Stimulated activated CD8-positive, alpha-beta memory T cell treated with anti-CD3 and anti-CD28 coated beads, Interleukin-7, amount 100 ng/mL, for 24 hours (primary cell): ENCODE data around the gene TYR.
"Not testable (repeated sequence)": the region's sequence is repeated elsewhere in the genome, so short reads cannot be mapped to it uniquely, and the experiment has no call there.

ENCODE experiments used
- DNase-seq: peaks from one replicate; pipeline ENCODE4 v3.0.0-alpha.2; 2020; ENCODE audit warnings: low read depth

Gene TYR

DNA sequence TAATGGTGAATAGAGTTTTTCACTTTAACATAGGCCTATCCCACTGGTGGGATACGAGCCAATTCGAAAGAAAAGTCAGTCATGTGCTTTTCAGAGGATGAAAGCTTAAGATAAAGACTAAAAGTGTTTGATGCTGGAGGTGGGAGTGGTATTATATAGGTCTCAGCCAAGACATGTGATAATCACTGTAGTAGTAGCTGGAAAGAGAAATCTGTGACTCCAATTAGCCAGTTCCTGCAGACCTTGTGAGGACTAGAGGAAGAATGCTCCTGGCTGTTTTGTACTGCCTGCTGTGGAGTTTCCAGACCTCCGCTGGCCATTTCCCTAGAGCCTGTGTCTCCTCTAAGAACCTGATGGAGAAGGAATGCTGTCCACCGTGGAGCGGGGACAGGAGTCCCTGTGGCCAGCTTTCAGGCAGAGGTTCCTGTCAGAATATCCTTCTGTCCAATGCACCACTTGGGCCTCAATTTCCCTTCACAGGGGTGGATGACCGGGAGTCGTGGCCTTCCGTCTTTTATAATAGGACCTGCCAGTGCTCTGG lies at the start of gene TYR:
Gene TYR (plus strand): TSS at position 185 of the 541 bp plus-strand sequence. CDS start 79 bp downstream, at position 264.
- DNase-seq = no peak

- no peak for DNase-seq
These were observed 41.1 kb upstream of the TYR start for GRCh38 chr11:89136606-89137005.

DNA sequence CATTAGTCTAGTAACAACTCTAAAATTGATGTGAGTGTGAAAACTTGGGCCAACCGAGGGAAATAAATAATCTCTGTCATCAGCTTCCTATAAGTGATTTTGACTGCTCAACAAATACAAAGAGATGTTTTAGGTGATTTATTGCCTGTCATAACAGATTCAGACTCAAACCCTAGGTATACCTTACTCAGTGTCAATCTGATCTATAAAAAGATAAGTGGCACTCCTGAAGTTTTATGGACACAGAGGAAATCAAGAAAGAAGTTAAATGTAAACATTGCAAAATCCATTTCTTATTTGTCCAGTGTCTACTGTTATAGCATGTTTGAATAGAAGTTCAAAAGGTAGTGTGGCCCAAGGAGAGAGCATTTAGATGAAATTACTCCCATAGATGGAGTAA lies 30.4 kb upstream of the TYR start:
- DNase-seq = no peak

GRCh38 chr11:89159974-89160373 lies 17.7 kb upstream of the TYR start:
- DNase-seq = no peak

- no peak for DNase-seq
These were observed 15.7 kb upstream of the TYR start for GRCh38 chr11:89161949-89162348.

GRCh38 chr11:89163686-89164085 lies 14.0 kb upstream of the TYR start:
- DNase-seq = no peak

GRCh38 chr11:89168396-89168795 lies 9.3 kb upstream of the TYR start:
- no peak for DNase-seq

DNA sequence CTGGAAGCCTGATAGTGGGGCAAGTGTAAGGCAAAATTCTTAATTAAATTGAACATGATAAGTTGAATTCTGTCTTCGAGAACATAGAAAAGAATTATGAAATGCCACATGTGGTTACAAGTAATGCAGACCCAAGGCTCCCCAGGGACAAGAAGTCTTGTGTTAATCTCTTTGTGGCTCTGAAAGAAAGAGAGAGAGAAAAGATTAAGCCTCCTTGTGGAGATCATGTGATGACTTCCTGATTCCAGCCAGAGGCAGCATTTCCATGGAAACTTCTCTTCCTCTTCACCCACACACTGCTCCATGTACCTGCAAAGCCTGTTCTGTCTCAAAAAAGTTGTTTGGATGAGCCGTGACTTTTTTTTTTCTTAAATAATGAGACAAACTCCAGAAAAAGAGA lies 1.9 kb upstream of the TYR start:
- DNase-seq = no peak

DNA sequence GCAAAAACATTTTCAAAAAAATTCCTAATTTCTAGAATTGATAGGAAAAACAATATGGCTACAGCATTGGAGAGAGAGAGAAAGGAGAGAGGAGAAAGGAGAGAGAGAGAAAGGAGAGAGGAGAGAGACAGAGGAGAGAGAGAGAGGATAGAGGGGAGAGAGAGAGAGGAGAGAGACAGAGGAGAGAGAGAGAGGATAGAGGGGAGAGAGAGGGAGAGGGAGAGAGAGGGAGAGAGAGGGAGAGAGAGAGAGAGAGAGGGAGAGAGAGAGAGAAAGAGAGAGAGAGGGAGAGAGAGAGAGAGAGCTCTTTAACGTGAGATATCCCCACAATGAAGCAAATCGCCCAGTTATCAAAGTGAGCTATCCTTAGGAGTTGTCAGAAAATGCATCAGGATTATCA lies 737 bp upstream of the TYR start:
- DNase-seq = no peak

DNA sequence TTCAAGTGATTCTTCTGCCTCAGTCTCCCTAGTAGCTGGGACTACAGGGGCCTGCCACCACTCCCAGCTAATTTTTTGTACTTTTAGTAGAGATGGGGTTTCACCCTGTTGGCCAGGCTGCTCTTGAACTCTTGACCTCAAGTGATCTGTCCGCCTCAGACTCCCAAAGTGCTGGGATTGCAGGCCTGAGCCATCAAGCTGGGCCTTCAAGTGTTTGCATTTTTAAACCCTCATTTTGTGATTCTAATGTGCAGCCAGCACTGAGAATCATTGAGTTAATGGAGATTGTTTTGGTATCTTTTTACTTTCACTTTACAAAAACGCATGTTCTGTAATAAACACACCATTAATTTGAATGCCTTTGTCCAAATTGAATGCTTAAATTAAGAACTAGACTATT lies 3.4 kb downstream of the TYR start:
- no peak for DNase-seq

- no peak for DNase-seq
These were observed 5.3 kb downstream of the TYR start for GRCh38 chr11:89182773-89183518.

GRCh38 chr11:89184021-89184420 lies 6.3 kb downstream of the TYR start:
- no peak for DNase-seq

GRCh38 chr11:89189776-89190175 lies 12.1 kb downstream of the TYR start:
- no peak for DNase-seq

- no peak for DNase-seq
These were observed 23.5 kb downstream of the TYR start for GRCh38 chr11:89201138-89201537.

DNA sequence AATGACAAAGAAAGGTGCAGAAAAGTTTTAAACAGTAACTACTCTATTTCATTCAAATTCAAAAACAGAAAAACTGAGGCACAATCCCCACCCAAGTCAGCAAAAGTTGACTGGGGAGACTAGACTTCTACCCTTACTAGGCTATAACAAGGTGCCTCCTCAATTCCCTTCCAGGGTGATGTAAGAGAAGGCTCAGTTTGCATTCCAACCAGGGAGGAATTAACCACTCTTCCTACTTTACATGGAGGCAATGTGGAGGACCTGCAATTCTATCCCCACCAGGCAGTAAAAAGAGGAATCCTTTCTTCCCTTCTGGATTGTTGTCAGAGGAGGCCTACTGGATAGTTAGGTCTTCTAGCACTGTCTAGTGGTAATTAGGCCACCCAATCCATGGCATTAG lies 26.1 kb downstream of the TYR start:
- DNase-seq = no peak

- no peak for DNase-seq
These were observed 27.7 kb downstream of the TYR start for GRCh38 chr11:89205378-89205777.

DNA sequence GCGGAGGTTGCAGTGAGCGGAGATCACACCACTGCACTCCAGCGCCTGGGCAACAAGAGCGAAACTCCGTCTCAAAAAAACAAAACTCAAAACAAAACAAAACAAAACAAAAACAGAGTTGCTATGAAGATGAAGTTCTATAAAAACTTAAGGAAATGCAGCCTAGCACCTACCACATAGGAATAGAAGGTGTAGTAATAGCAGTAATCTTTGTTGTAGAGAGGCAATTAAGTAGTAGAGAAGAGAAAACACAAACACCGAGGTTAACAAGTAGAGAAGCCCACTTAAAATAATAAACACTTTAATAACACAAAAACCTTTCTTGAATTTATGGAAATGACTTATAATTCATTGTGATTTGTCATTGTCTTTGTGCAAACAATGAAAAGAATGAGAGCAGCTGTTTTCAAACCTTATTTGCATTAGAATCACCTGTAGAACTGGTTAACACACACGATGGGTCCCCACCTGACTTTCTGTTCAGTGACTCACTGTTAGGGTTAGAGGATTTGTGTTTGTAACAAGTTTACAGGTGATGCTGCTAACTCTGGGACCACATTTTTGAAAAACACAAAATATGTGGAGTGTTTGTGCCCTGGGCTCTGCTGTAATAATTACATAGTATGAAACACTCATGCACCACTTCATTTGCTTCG lies 43.1 kb downstream of the TYR start:
- DNase-seq = no peak

GRCh38 chr11:89235083-89235482 lies 57.4 kb downstream of the TYR start:
- DNase-seq = no peak

DNA sequence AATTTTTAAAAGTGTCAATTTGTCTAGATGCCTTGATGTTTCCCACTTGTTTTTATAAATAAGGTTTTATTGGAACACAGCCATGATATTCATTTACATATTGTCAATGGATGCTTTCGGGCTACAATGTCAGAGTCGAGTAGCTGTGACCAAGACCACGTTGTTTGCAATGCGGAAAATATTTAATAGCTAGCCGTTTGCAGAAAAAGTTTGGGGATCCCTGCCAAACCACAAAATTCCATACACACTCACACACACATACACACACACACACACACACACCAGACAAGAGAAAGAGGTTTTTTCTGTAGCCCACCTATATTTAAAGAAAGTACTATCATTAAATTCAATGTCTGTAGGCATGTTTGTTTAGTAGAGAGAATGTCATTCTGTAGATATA lies 58.3 kb downstream of the TYR start:
- no peak for DNase-seq

- not testable (repeated sequence) for DNase-seq
These were observed 69.3 kb downstream of the TYR start for GRCh38 chr11:89247007-89247406.

GRCh38 chr11:89249196-89249595 lies 71.5 kb downstream of the TYR start:
- DNase-seq = no peak

- DNase-seq = not testable (repeated sequence)
These were observed 83.8 kb downstream of the TYR start for GRCh38 chr11:89261483-89261882.

DNA sequence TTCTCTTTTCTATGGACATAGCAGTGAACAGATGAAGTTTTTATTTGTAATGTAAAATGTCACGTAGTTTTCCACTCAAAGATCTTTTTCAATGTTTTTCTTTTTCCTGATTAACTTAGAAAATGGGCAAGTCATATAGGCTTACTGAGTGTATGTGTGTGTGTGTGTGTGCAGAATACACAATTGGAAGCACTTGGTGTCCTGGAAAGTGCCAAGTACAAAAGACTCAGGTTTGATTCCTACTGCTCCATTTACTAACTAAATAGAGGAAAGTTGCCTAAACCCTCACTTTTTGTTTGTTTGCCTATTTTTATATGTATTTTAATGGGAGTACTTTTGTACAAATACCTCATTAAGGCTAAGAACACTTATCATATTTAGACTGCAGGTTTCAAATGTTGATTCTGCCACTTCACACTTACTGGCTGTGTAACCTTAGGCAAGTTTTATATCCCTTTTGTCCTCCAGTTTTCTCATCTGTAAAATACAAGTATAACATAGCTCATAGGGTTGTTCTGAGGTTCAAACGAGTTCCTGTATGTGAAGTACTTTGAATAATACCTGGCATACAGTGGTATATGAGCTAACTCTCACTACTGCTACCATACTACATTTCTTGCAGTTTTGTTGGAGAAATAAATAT lies 90.1 kb downstream of the TYR start:
- no peak for DNase-seq
